Measurements from ENCODE around the gene MYO5B.

DNA sequence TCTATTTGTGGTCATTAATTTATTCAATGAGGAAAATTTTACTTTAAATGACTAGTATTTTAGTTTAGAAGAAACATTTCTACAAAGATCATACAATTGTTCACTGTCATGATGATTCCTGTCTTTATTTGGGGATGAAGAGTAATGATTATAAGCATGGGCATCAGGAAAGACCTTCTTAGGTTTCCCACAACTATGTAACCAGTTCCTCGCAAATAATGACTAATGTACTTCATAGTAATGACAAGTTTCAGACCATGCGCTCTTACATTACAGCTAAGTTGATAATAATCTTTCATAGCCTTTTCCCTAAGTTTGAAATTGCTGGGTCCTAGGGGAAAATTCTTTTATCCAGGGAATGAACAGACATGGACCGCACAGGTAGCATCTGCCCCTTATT is 90.5 kb downstream of the MYO5B start:
- TF ChIP-seq CTCF (IDR thresholded peaks at IDR 0.05) (no peak), EP300 (IDR thresholded peaks at IDR 0.05) (no peak)
